Spleen (tissue), 11 donors: ENCODE results near the gene SLC39A11. TPM values are rescaled to one million over a fixed set of nuclear protein-coding genes. Genes with fewer than 3 reads are reported as not detected.
"Not testable (repeated sequence)": the region's sequence is repeated elsewhere in the genome, so short reads cannot be mapped to it uniquely, and the experiment has no call there.

ENCODE experiments used
- DNase-seq: peaks from one replicate; pipeline ENCODE4 v3.0.0-alpha.2; 2020
- H3K27ac ChIP-seq, 8 donors: fragments of 200-600 bp; sonication (generic) in 7 of 8; 1 replicate in 4 of 8; 2 replicates in 4 of 8; pipeline versions ENCODE4 v1.5.0 to v1.8.0; 2016 to 2021; ENCODE audit warnings: inconsistent platforms in 4 of 8, mild to moderate bottlenecking in 4 of 8, moderate library complexity in 1 of 8
- H3K27me3 ChIP-seq, 7 donors: fragments of 200-600 bp; sonication (generic) in 6 of 7; replicated peaks in 1 of 7; 1 replicate in 4 of 7; 2 replicates in 3 of 7; pipeline versions ENCODE4 v1.5.0 to v1.8.0; 2016 to 2021; ENCODE audit warnings: inconsistent platforms in 3 of 7, mild to moderate bottlenecking in 1 of 7
- H3K36me3 ChIP-seq, 6 donors: fragments of 200-600 bp; sonication (generic) in 5 of 6; 1 replicate in 4 of 6; 2 replicates in 2 of 6; pipeline versions ENCODE4 v1.5.0 to v1.8.0; 2016 to 2021; ENCODE audit warnings: inconsistent platforms in 2 of 6
- H3K4me1 ChIP-seq, 6 donors: fragments of 200-600 bp; sonication (generic) in 5 of 6; 1 replicate in 3 of 6; 2 replicates in 3 of 6; pipeline versions ENCODE4 v1.5.0 to v1.8.0; 2016 to 2021; ENCODE audit warnings: inconsistent platforms in 3 of 6
- H3K4me3 ChIP-seq, 8 donors: fragments of 200-600 bp; sonication (generic) in 7 of 8; 1 replicate in 4 of 8; 2 replicates in 4 of 8; pipeline versions ENCODE4 v1.5.0 to v1.8.0; 2016 to 2021; ENCODE audit warnings: inconsistent platforms in 4 of 8, mild to moderate bottlenecking in 4 of 8, moderate library complexity in 2 of 8
- H3K9me3 ChIP-seq, 8 donors: fragments of 200-600 bp; sonication (generic) in 7 of 8; 1 replicate in 4 of 8; 2 replicates in 4 of 8; pipeline versions ENCODE4 v1.5.0 to v1.8.0; 2016 to 2021; ENCODE audit warnings: inconsistent platforms in 4 of 8
- POLR2A ChIP-seq, 3 donors: fragments of 450-650 bp; IDR thresholded peaks; one replicate each; pipeline ENCODE4 v1.5.1; 2017; ENCODE audit warnings: antibody characterized with exemption in 3 of 3, mild to moderate bottlenecking in 1 of 3
- POLR2AphosphoS5 ChIP-seq, 3 donors: sonication (generic); formaldehyde crosslinking; IDR thresholded peaks; one replicate each; pipeline ENCODE4 v1.5.1; 2017; ENCODE audit warnings: antibody characterized with exemption in 3 of 3
- WGBS, 5 donors: extraction: QIAGEN DNeasy Blood & Tissue Kit in 3 of 5; methylation state at CpG; one replicate each; pipeline versions ENCODE4 v1.1.5 to v1.1.7; 2013 to 2018; 5-methylcytosine and 5-hydroxymethylcytosine counted together
- intact Hi-C: fragments of 100-400 bp; cut with DNase I; formaldehyde crosslinking; loops from one replicate; pipeline ENCODE4 v1.15.0; 2023; ENCODE audit warnings: low total_unique reads
- polyA plus RNA-seq, 3 donors: library from polyadenylated mRNA; stranded (reverse); fragments of 200-250 nt; gene quantifications; one replicate each; pipeline ENCODE4 v1.2.1, GENCODE V29; 2013
- total RNA-seq, 7 donors: library from RNA; depleted of rRNA in 3 of 7; stranded (reverse); fragments of >200 nt in 3 of 7; fragmentation: NEBNext Ultra II Directional in 4 of 7; extraction: Animal tissue kit (Norgen Biotek cat#: 25700) in 4 of 7; gene quantifications; one replicate each; pipeline versions ENCODE4 v1.1.0 to v1.2.1, GENCODE V29; 2016 to 2021
- TF ChIP-seq, protein P1 (sequence below), 11 experiments: fragments of 200-600 bp in 7 of 11; fragments of 450-650 bp in 4 of 11; sonication (generic) in 4 of 11; IDR thresholded peaks in 8 of 11; conservative IDR thresholded peaks in 3 of 11; 1 replicate in 7 of 11; 2 replicates in 4 of 11; pipeline versions ENCODE4 v1.4.0 to v1.8.0; 2016 to 2021; ENCODE audit warnings: antibody characterized with exemption in 11 of 11, inconsistent platforms in 4 of 11, mild to moderate bottlenecking in 1 of 11
- donor health status: healthy with polysubstance abuse.
- donor health status: DM: no; HTN: no; CAD: no; lungs with moderate emphysema.
- donor health status: DM: no; HTN: no; CAD: no.
- donor health status: Bipolar disorder and iron deficiency.
- donor health status: healthy.
- donor health status: DM: no; HTN: no; CAD: no.
- donor health status: DM: yes; HTN: yes; CAD: no.

SLC39A11 gene
- total and polyA plus RNA-seq, 10 donors = 4.1 to 45.2 (median 27.8) TPM

DNA sequence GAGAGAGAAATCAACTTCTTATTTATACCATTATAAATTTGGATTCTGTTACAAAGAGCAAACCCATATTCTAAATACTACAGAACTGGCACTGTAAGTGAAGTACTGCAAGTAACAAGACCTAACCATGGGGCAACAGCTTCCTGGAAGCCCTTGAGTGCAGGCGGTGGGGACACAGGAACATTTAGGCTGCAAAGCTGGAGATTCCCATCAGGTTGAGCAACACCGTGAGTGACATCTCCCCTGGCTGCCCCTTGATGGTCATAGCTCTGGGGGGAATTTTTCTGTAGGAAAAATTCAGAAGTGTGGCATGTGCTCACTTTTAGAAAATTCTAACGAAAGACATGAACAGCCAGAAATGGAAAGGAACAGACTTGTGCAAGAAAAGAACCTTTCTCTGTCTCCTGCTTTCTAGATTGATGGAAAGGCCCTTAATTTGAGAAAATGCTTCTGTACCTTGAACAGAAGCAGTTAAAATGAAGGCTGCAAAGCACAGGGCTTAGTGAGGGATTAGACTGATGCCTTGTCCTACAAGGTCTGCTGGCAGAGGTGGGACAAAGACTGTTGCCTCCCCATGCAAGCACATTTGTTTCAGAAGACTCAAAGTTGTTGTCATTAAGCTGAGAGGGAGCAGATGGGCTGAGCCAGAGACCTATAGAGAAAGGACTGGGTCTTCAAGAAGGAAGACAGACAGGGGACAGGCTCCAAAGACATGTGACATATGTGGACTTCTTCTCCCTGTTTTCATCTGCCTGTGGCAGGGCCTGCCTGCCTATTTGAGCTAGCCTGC, 380.8 kb downstream of the SLC39A11 start:
- WGBS, 5 donors = 83 to 95% (median 86%) methylated on average over 3 of the region's 3 CpGs
- no peak for DNase-seq
- peaks cover 0 to 38% (median 0%) of the 10 kb centered on the region in 6 donors for H3K36me3 ChIP-seq

DNA sequence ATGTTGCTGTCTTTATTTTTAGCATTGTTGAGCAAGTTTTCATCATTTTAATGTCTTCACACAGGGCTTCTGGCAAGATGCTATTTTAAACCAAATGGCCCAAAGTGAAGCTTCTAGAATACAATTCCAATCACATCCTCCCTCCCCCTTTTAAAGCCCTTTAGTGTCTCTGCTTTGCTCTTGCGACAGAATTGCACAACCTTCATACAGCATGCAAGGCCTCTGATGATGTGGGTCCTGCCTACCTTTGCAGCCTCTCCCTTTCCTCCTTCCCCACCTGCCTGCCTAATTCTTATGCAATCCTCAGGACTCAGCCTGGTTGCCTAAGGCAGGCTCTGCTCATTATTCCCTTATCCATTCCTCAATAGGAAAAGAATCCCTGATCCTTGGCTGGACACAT, 381.7 kb downstream of the SLC39A11 start:
- H3K9me3 ChIP-seq = peaks cover 0 to 25% (median 8%) of the 10 kb centered on the region in 8 donors
- peaks cover 0 to 43% (median 0%) of the 10 kb centered on the region in 6 donors for H3K36me3 ChIP-seq
- no peak for DNase-seq
- intact Hi-C loops = no loop called here
- no peak overlapping the region for H3K4me3 ChIP-seq
- H3K4me1 ChIP-seq = no peaks in the 10 kb centered on the region
- WGBS, 5 donors = 52 to 86% (median 74%) methylated on average over 1 of the region's 1 CpG
- H3K27ac ChIP-seq = peak overlapping the region in 1 of 8 donors; percentile 13
- no peaks in the 10 kb centered on the region for H3K27me3 ChIP-seq
- TF ChIP-seq POLR2A (IDR thresholded peaks at IDR 0.05) (no peak), POLR2AphosphoS5 (IDR thresholded peaks at IDR 0.05) (no peak)
- TF ChIP-seq, protein P1, sequence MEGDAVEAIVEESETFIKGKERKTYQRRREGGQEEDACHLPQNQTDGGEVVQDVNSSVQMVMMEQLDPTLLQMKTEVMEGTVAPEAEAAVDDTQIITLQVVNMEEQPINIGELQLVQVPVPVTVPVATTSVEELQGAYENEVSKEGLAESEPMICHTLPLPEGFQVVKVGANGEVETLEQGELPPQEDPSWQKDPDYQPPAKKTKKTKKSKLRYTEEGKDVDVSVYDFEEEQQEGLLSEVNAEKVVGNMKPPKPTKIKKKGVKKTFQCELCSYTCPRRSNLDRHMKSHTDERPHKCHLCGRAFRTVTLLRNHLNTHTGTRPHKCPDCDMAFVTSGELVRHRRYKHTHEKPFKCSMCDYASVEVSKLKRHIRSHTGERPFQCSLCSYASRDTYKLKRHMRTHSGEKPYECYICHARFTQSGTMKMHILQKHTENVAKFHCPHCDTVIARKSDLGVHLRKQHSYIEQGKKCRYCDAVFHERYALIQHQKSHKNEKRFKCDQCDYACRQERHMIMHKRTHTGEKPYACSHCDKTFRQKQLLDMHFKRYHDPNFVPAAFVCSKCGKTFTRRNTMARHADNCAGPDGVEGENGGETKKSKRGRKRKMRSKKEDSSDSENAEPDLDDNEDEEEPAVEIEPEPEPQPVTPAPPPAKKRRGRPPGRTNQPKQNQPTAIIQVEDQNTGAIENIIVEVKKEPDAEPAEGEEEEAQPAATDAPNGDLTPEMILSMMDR (IDR thresholded peaks at IDR 0.05 in 8 of 11, conservative IDR thresholded peaks at IDR 0.05 in 3 of 11) = no peak

More for the DNA sequence above, 380.8 kb downstream of the SLC39A11 start:
- Histone ChIP-seq H3K4me3 (no peak overlapping the region), H3K27me3 (no peaks in the 10 kb centered on the region), H3K27ac (no peak overlapping the region), H3K9me3 (peaks cover 0 to 25% (median 8%) of the 10 kb centered on the region in 8 donors), H3K4me1 (no peaks in the 10 kb centered on the region)
- intact Hi-C loops = no loop called here
- TF ChIP-seq POLR2A (IDR thresholded peaks at IDR 0.05) = no peak
- no peak for TF ChIP-seq POLR2AphosphoS5 (IDR thresholded peaks at IDR 0.05)
- TF ChIP-seq, protein P1 (IDR thresholded peaks at IDR 0.05 in 8 of 11, conservative IDR thresholded peaks at IDR 0.05 in 3 of 11) = no peak

DNA sequence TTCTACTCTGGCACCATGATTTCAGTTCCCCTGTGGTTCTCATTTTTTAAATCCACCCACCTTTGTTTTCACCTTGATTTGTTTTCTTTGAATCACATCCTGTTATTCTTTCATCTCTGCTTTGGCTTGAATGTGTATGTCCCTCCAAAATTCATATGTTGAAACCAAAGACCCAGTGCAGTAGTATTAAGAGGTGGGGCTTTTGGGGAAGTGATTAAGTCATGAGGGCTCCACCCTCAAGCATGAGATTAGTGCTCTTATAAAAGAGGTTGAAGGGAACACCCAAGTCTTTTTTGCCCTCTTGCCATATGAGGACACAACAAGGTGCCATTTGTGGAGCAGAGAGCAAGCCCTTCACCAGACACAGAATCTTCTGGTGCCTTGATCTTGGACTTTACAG, 382.3 kb downstream of the SLC39A11 start:
- intact Hi-C loops = no loop called here

DNA sequence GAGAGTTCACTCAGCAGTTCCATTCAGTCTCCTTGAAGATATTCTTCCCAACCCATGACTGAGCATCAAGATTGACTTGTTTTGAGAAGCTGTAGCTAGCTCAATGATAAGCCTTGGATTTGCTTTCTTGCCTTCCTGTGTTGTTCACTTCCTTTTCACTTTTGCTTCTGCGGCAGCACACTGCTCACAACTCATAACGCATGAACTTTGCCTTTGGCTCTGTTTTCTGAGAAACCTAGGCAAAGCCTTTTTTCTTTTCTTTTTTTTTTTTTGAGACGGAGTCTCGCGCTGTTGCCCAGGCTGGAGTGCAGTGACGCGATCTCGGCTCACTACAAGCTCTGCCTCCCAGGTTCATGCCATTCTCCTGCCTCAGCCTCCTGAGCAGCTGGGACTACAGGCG, 383.8 kb downstream of the SLC39A11 start:
- H3K4me1 ChIP-seq, H3K27ac ChIP-seq, H3K27me3 ChIP-seq, H3K4me3 ChIP-seq, DNase-seq, intact Hi-C loops: not testable (repeated sequence)
- 88 to 96% (median 92%) methylated on average over 9 of the region's 9 CpGs for WGBS, 5 donors
- peaks cover 0 to 44% (median 0%) of the 10 kb centered on the region in 6 donors for H3K36me3 ChIP-seq
- peaks cover 0 to 25% (median 8%) of the 10 kb centered on the region in 8 donors for H3K9me3 ChIP-seq

More for the DNA sequence above, 382.3 kb downstream of the SLC39A11 start:
- Histone ChIP-seq H3K27me3 (no peaks in the 10 kb centered on the region), H3K27ac (peak overlapping the region in 1 of 8 donors; percentile 13), H3K4me1 (no peaks in the 10 kb centered on the region), H3K36me3 (peaks cover 0 to 44% (median 0%) of the 10 kb centered on the region in 6 donors), H3K9me3 (peaks cover 0 to 25% (median 8%) of the 10 kb centered on the region in 8 donors), H3K4me3 (no peak overlapping the region)
- no peak for TF ChIP-seq POLR2AphosphoS5 (IDR thresholded peaks at IDR 0.05)
- DNase-seq = no peak

DNA sequence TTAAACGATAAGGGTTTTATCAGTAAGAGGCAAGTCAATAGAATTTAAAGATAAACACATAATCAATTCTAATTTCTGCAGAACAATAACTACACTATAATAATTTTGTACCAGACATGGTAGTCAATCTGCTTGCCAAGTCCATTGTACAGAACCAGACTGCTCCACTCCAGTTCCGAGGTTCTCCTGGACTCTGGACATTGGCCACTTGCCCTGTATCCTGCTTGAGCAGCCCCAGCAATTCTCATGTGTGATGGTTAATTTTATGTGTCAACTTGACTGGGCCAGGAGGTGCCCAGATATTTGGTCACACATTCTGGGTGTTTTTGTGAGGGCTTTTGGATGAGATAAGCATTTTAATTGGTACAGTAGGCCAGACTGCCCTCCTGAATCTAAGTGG, 384.6 kb downstream of the SLC39A11 start:
- Histone ChIP-seq H3K9me3 (peaks cover 0 to 25% (median 8%) of the 10 kb centered on the region in 8 donors), H3K4me3 (no peak overlapping the region), H3K27me3 (no peaks in the 10 kb centered on the region), H3K36me3 (peaks cover 0 to 44% (median 0%) of the 10 kb centered on the region in 6 donors), H3K4me1 (no peaks in the 10 kb centered on the region), H3K27ac (no peak overlapping the region)
- TF ChIP-seq, protein P1 (IDR thresholded peaks at IDR 0.05 in 8 of 11, conservative IDR thresholded peaks at IDR 0.05 in 3 of 11) = no peak
- TF ChIP-seq POLR2AphosphoS5 (IDR thresholded peaks at IDR 0.05) = no peak
- no peak for DNase-seq
- intact Hi-C loops = no loop called here
- 93 to 97% (median 96%) methylated on average over 2 of the region's 2 CpGs for WGBS, 5 donors
